HG03108 (cell line): ENCODE results near the gene TNNI2.
"Not testable (repeated sequence)": the region's sequence is repeated elsewhere in the genome, so short reads cannot be mapped to it uniquely, and the experiment has no call there.

Experiments
- ATAC-seq: cut with Tn5 transposase; IDR thresholded peaks from one replicate; pipeline ENCODE4 v1.9.1; 2021; ENCODE audit warnings: moderate library complexity; ENCODE audit not compliant: unreplicated experiment

The TNNI2 gene

DNA sequence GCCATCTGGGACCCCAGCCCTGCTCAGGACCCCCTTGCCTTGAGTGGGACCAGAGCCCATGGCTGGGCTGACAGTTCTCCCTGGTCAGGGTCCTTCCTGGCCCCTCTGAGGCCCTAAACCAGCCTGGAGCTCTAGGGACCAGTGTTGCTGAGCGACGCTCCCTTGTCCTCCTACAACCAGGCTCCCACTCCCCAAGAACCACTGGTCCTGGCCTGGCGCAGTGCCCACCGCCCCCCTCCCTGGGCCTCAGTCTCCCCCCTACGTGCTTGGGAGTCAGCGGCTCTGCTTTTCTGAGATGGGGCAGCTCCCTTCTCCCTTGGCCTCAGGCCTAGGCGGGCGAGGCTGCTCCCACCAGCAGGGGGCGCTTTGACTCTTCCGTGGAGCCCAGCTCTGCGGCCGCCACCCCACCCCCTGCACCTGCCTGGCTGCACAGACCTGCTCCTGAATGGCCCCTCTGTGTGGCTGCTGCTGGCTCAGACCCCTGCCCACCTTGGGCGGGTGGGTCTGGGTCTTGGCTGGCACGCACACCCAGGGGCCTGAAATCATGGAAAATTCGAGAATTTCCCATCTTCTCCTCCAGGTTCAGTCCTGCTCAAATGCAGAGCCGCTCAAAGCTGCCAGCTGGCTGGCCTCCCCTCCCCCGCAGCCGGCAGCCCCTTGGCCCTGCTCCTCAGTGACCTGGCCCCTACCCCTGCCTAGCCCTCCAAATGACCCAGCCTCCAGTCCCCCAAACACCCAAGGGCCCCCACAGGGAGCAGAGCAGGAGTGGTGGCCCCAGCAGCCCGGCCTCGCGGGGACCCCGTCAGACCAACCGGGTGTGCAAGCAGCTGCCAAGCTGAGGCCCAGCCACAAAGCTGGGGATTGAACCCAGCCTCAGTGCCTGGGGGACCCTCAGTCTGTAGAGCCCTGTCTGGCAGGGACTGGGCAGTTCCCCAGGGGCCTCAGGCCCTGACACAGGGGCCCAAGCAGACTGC, 43.8 kb downstream of the TNNI2 start:
- ATAC-seq: peak; percentile 50

- ATAC-seq: no peak
Measured at GRCh38 chr11:1883346-1884302, 44.8 kb downstream of the TNNI2 start.

GRCh38 chr11:1884303-1884700, 45.5 kb downstream of the TNNI2 start:
- ATAC-seq: no peak

DNA sequence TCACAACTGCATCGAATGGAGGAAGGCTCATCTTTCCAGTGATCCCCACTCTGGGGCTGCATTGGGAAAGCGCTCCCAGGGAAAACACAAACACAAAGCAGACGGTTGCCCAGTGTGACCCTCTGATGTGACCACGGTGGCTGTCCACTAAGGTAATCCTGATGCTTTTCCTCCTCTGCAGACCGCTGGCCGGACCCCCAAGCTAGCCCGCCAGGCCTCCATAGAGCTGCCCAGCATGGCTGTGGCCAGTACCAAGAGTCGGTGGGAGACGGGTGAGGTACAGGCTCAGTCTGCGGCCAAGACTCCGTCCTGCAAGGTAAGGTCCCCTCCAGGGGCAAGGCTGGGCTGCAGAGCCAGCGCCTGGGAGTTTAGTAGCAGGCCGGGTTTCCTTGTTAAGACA, 47.8 kb downstream of the TNNI2 start:
- not testable (repeated sequence) for ATAC-seq

- ATAC-seq: no peak
Measured at GRCh38 chr11:1887451-1888346, 48.9 kb downstream of the TNNI2 start.

GRCh38 chr11:1888347-1888753, 49.6 kb downstream of the TNNI2 start:
- no peak for ATAC-seq

GRCh38 chr11:1888811-1889210, 50.0 kb downstream of the TNNI2 start:
- no peak for ATAC-seq

- ATAC-seq: no peak
Measured at GRCh38 chr11:1889224-1889930, 50.6 kb downstream of the TNNI2 start.

DNA sequence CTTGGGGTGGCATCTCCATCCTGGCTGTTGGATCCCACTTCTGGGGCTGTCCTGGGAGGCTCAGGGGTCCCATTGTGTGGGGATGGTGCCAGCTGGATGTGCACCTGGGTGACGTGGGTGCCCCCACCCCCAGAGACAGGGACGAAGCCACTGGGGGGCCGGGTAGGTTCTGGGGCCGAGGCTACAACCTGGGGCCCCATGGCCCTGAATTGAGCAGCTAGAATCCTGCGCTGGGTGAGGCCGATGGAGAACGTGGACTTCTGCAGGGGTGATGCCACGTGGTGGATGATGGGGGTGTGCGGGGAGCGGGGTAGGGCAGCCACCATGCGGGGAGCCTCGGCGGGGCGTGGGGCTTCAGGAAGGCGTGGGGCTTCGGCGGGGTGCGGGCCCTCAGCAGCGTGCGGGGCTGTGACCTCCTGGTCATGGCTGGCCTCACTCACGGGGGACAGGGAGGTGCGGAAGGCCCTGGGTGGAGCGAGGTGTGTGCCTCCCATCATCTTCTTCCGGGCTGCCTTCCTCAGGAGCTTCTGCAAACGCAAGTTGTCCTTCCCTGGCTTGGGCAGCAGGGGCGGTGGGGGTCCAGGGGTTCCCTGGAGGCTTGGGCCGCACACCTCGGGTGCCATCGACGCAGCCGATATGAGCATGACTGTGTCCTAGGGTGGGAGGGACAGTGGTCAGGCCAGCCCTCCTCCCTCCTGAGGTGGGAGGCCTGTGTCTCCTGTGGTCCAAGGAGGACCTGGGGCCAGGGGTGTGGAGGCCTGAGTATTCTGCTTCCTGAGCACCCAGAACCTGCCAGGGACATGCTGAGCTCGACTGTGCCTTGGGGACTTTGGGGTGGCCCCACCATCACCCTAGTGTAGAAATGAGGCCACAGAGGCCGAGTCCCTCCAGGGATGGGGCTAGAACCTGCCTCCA, 51.4 kb downstream of the TNNI2 start:
- no peak for ATAC-seq
